GM19397 (cell line): ENCODE measurements around the gene PARD3B.

Experiments
- ATAC-seq: cut with Tn5 transposase; IDR thresholded peaks from one replicate; pipeline ENCODE4 v1.9.1; 2021; ENCODE audit warnings: mild to moderate bottlenecking, moderate library complexity; ENCODE audit not compliant: unreplicated experiment

Gene PARD3B

GRCh38 chr2:204749319-204749718, 204.0 kb downstream of the PARD3B start:
- ATAC-seq = no peak

- no peak for ATAC-seq
Measured at GRCh38 chr2:204750389-204750788, 205.1 kb downstream of the PARD3B start.

GRCh38 chr2:204751472-204751871, 206.2 kb downstream of the PARD3B start:
- no peak for ATAC-seq

GRCh38 chr2:204753841-204754240, 208.6 kb downstream of the PARD3B start:
- ATAC-seq = no peak

GRCh38 chr2:204754898-204755297, 209.6 kb downstream of the PARD3B start:
- no peak for ATAC-seq

- ATAC-seq = no peak
Measured at GRCh38 chr2:204763974-204764703, 218.9 kb downstream of the PARD3B start.

- no peak for ATAC-seq
Measured at GRCh38 chr2:204770735-204771134, 225.5 kb downstream of the PARD3B start.

GRCh38 chr2:204771721-204772120, 226.4 kb downstream of the PARD3B start:
- ATAC-seq = no peak

- ATAC-seq = no peak
Measured at GRCh38 chr2:204772546-204772945, 227.3 kb downstream of the PARD3B start.

- no peak for ATAC-seq
Measured at GRCh38 chr2:204775766-204776165, 230.5 kb downstream of the PARD3B start.

GRCh38 chr2:204776781-204777559, 231.7 kb downstream of the PARD3B start:
- ATAC-seq = no peak

- ATAC-seq = no peak
Measured at GRCh38 chr2:204779771-204780170, 234.5 kb downstream of the PARD3B start.

- no peak for ATAC-seq
Measured at GRCh38 chr2:204781941-204782340, 236.7 kb downstream of the PARD3B start.

GRCh38 chr2:204790076-204790475, 244.8 kb downstream of the PARD3B start:
- no peak for ATAC-seq

GRCh38 chr2:204791230-204791629, 246.0 kb downstream of the PARD3B start:
- ATAC-seq = no peak

GRCh38 chr2:204794624-204795023, 249.3 kb downstream of the PARD3B start:
- no peak for ATAC-seq

- no peak for ATAC-seq
Measured at GRCh38 chr2:204795156-204795555, 249.9 kb downstream of the PARD3B start.

- ATAC-seq = no peak
Measured at GRCh38 chr2:204796581-204796980, 251.3 kb downstream of the PARD3B start.

GRCh38 chr2:204799791-204800190, 254.5 kb downstream of the PARD3B start:
- ATAC-seq = no peak

GRCh38 chr2:204808494-204808893, 263.2 kb downstream of the PARD3B start:
- no peak for ATAC-seq

GRCh38 chr2:204824751-204825453, 279.6 kb downstream of the PARD3B start:
- ATAC-seq = no peak

- ATAC-seq = no peak
Measured at GRCh38 chr2:204825681-204826080, 280.4 kb downstream of the PARD3B start.
